GM23338 (cell line): Measurements from ENCODE around the gene STAB2. TPM values are rescaled to one million over a fixed set of nuclear protein-coding genes. Genes with fewer than 3 reads are reported as not detected.

Experiments
- ATAC-seq: fragments of 200-7000 bp; cut with Tn5 transposase; 3 replicates; pipeline ENCODE4 v1.9.1; 2020
- DNase-seq: peaks from one replicate; pipeline ENCODE4 v3.0.0-alpha.2; 2015; ENCODE audit warnings: low spot score
- H2AFZ ChIP-seq: fragments of 200-600 bp; sonication (generic); 2 replicates; pipeline ENCODE4 v1.8.0; 2016; ENCODE audit warnings: antibody characterized with exemption, mild to moderate bottlenecking, moderate library complexity
- H3F3A ChIP-seq: fragments of 200-600 bp; sonication (generic); replicated peaks from 2 replicates; pipeline ENCODE4 v1.8.0; 2017; ENCODE audit warnings: antibody characterized with exemption, mixed run types, low read depth
- H3K27ac ChIP-seq: fragments of 200-600 bp; sonication (generic); 2 replicates; pipeline ENCODE4 v1.6.1; 2016; ENCODE audit warnings: low read depth
- H3K27me3 ChIP-seq: fragments of 200-600 bp; sonication (generic); 2 replicates; pipeline ENCODE4 v1.8.0; 2016; ENCODE audit warnings: mild to moderate bottlenecking, mixed run types, moderate library complexity; ENCODE audit not compliant: insufficient read depth
- H3K36me3 ChIP-seq: fragments of 200-600 bp; sonication (generic); 2 replicates; pipeline ENCODE4 v1.8.0; 2016; ENCODE audit warnings: mild to moderate bottlenecking; ENCODE audit not compliant: insufficient read depth
- H3K4me1 ChIP-seq: fragments of 200-600 bp; sonication (generic); 2 replicates; pipeline ENCODE4 v1.8.0; 2016; ENCODE audit warnings: mild to moderate bottlenecking, moderate library complexity; ENCODE audit not compliant: insufficient read depth
- H3K4me2 ChIP-seq: fragments of 200-600 bp; sonication (generic); 2 replicates; pipeline ENCODE4 v1.7.1; 2017; ENCODE audit warnings: mixed run types
- H3K4me3 ChIP-seq: fragments of 200-600 bp; sonication (generic); 2 replicates; pipeline ENCODE4 v1.6.1; 2016; ENCODE audit warnings: mixed run types
- H3K79me2 ChIP-seq: fragments of 200-600 bp; sonication (generic); replicated peaks from 2 replicates; pipeline ENCODE4 v1.8.0; 2017; ENCODE audit warnings: mild to moderate bottlenecking; ENCODE audit not compliant: insufficient read depth
- H3K9me2 ChIP-seq: fragments of 200-600 bp; sonication (generic); 2 replicates; pipeline ENCODE4 v1.8.0; 2017; ENCODE audit not compliant: insufficient read depth
- H4K20me1 ChIP-seq: fragments of 200-600 bp; sonication (generic); replicated peaks from 2 replicates; pipeline ENCODE4 v1.8.0; 2017; ENCODE audit warnings: mild to moderate bottlenecking; ENCODE audit not compliant: insufficient read depth
- H3K27ac Mint-ChIP-seq: 2 replicates; pipeline ENCODE4 v1.8.0; 2020; ENCODE audit warnings: inconsistent platforms, mild to moderate bottlenecking, moderate library complexity, mixed read lengths
- H3K27me3 Mint-ChIP-seq: 3 replicates; pipeline ENCODE4 v1.8.0; 2022; ENCODE audit warnings: low read depth, mild to moderate bottlenecking, moderate library complexity, mixed read lengths, inconsistent platforms; ENCODE audit not compliant: insufficient read depth, poor library complexity
- H3K36me3 Mint-ChIP-seq: 3 replicates; pipeline ENCODE4 v1.8.0; 2021; ENCODE audit warnings: low read depth, mild to moderate bottlenecking, inconsistent platforms, moderate library complexity, mixed read lengths
- H3K4me1 Mint-ChIP-seq: 3 replicates; pipeline ENCODE4 v1.8.0; 2020; ENCODE audit warnings: mild to moderate bottlenecking, inconsistent platforms, mixed read lengths
- H3K4me3 Mint-ChIP-seq: 3 replicates; pipeline ENCODE4 v1.8.0; 2021; ENCODE audit warnings: moderate library complexity, mild to moderate bottlenecking, inconsistent platforms, mixed read lengths
- H3K9me3 Mint-ChIP-seq: 3 replicates; pipeline ENCODE4 v1.8.0; 2020; ENCODE audit warnings: moderate library complexity, mild to moderate bottlenecking, inconsistent platforms, mixed read lengths
- EZH2 ChIP-seq: fragments of 200-600 bp; sonication (generic); IDR thresholded peaks from one replicate; pipeline ENCODE4 v1.8.0; 2017; ENCODE audit warnings: antibody characterized with exemption, mild to moderate bottlenecking, low read depth; ENCODE audit not compliant: unreplicated experiment
- JUNB ChIP-seq: IDR thresholded peaks from one replicate; pipeline ENCODE4 v1.6.1; 2016; ENCODE audit warnings: antibody characterized with exemption; ENCODE audit not compliant: unreplicated experiment
- NANOG ChIP-seq: IDR thresholded peaks from 2 replicates; pipeline ENCODE4 v1.6.1; 2016; ENCODE audit warnings: antibody characterized with exemption, borderline replicate concordance
- POLR2AphosphoS5 ChIP-seq: IDR thresholded peaks from 2 replicates; pipeline ENCODE4 v1.6.1; 2016; ENCODE audit warnings: antibody characterized with exemption, low read depth
- STAT1 ChIP-seq: IDR thresholded peaks from one replicate; pipeline ENCODE4 v1.6.1; 2016; ENCODE audit warnings: antibody characterized with exemption; ENCODE audit not compliant: unreplicated experiment
- ZNF331 ChIP-seq: fragments of 250-450 bp; sonication (Bioruptor Pico); IDR thresholded peaks from 2 replicates; pipeline ENCODE4 v1.5.0; 2020; ENCODE audit warnings: low read depth, mild to moderate bottlenecking, moderate library complexity
- polyA plus RNA-seq: library from polyadenylated mRNA; unstranded; fragments of >200 nt; fragmentation: Nextera tagmentation; extraction: Ambion mirVana; gene quantifications from 2 replicates; pipeline ENCODE4 v1.2.1, GENCODE V29; 2016
- total RNA-seq: library from RNA; depleted of rRNA; stranded (reverse); fragments of >200 nt; shearing (Covaris generic); gene quantifications from 2 replicates; pipeline ENCODE4 v1.2.3, GENCODE V29; 2014
- TF ChIP-seq, protein P1 (sequence below): fragments of 250-450 bp; sonication (Bioruptor Pico); IDR thresholded peaks from 2 replicates; pipeline ENCODE4 v1.5.0; 2020; ENCODE audit warnings: mild to moderate bottlenecking, moderate library complexity
- TF ChIP-seq, protein P2 (sequence below): IDR thresholded peaks from one replicate; pipeline ENCODE4 v1.6.1; 2018; ENCODE audit warnings: antibody characterized with exemption; ENCODE audit not compliant: unreplicated experiment

Gene STAB2
- total and polyA plus RNA-seq, 2 experiments from 2014 or later = 0.14 TPM; not detected in 1

DNA sequence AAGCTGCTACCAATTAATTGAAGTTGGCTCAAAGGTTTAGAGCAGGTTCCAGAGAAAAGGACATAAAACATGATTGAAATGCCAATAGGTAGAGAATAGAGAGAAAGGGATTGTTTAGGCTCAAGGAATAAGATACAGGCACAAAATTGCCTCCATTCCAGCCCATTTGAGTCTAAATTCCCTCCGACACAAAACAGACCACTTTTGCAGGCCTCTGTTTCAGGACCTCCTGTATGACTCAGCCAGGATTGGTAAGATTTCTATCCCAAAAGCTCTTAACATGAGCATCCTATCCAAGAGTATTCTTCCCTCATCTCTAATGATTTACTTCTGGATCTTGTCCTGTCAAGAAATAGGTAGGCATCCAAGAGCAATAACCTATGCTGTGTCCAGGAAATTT, 123.5 kb downstream of the STAB2 start:
- Mint-ChIP-seq H3K27me3 (peaks cover 5% of the 10 kb centered on the region), H3K4me1 (no peaks in the 10 kb centered on the region), H3K4me3 (no peak overlapping the region), H3K9me3 (no peaks in the 10 kb centered on the region; the same call in 2 of the 3 replicates), H3K27ac (no peak overlapping the region), H3K36me3 (no peaks in the 10 kb centered on the region)
- Histone ChIP-seq H3K79me2 (no peaks in the 10 kb centered on the region), H3K27ac (no peak overlapping the region), H3K4me1 (no peaks in the 10 kb centered on the region), H3F3A (no peaks in the 10 kb centered on the region), H3K36me3 (no peaks in the 10 kb centered on the region), H3K9me2 (0 out of 2 replicates have a peak, but pooled peaks cover 4% of the 10 kb centered on the region), H2AFZ (no peak overlapping the region), H3K4me3 (no peak overlapping the region), H3K27me3 (no peaks in the 10 kb centered on the region), H4K20me1 (no peaks in the 10 kb centered on the region), H3K4me2 (no peak overlapping the region)
- TF ChIP-seq, protein P1, sequence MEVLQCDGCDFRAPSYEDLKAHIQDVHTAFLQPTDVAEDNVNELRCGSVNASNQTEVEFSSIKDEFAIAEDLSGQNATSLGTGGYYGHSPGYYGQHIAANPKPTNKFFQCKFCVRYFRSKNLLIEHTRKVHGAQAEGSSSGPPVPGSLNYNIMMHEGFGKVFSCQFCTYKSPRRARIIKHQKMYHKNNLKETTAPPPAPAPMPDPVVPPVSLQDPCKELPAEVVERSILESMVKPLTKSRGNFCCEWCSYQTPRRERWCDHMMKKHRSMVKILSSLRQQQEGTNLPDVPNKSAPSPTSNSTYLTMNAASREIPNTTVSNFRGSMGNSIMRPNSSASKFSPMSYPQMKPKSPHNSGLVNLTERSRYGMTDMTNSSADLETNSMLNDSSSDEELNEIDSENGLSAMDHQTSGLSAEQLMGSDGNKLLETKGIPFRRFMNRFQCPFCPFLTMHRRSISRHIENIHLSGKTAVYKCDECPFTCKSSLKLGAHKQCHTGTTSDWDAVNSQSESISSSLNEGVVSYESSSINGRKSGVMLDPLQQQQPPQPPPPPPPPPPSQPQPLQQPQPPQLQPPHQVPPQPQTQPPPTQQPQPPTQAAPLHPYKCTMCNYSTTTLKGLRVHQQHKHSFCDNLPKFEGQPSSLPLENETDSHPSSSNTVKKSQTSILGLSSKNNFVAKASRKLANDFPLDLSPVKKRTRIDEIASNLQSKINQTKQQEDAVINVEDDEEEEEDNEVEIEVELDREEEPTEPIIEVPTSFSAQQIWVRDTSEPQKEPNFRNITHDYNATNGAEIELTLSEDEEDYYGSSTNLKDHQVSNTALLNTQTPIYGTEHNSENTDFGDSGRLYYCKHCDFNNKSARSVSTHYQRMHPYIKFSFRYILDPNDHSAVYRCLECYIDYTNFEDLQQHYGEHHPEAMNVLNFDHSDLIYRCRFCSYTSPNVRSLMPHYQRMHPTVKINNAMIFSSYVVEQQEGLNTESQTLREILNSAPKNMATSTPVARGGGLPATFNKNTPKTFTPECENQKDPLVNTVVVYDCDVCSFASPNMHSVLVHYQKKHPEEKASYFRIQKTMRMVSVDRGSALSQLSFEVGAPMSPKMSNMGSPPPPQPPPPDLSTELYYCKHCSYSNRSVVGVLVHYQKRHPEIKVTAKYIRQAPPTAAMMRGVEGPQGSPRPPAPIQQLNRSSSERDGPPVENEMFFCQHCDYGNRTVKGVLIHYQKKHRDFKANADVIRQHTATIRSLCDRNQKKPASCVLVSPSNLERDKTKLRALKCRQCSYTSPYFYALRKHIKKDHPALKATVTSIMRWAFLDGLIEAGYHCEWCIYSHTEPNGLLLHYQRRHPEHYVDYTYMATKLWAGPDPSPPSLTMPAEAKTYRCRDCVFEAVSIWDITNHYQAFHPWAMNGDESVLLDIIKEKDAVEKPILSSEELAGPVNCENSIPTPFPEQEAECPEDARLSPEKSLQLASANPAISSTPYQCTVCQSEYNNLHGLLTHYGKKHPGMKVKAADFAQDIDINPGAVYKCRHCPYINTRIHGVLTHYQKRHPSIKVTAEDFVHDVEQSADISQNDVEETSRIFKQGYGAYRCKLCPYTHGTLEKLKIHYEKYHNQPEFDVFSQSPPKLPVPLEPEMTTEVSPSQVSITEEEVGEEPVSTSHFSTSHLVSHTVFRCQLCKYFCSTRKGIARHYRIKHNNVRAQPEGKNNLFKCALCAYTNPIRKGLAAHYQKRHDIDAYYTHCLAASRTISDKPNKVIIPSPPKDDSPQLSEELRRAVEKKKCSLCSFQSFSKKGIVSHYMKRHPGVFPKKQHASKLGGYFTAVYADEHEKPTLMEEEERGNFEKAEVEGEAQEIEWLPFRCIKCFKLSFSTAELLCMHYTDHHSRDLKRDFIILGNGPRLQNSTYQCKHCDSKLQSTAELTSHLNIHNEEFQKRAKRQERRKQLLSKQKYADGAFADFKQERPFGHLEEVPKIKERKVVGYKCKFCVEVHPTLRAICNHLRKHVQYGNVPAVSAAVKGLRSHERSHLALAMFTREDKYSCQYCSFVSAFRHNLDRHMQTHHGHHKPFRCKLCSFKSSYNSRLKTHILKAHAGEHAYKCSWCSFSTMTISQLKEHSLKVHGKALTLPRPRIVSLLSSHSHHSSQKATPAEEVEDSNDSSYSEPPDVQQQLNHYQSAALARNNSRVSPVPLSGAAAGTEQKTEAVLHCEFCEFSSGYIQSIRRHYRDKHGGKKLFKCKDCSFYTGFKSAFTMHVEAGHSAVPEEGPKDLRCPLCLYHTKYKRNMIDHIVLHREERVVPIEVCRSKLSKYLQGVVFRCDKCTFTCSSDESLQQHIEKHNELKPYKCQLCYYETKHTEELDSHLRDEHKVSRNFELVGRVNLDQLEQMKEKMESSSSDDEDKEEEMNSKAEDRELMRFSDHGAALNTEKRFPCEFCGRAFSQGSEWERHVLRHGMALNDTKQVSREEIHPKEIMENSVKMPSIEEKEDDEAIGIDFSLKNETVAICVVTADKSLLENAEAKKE (CRISPR knock-in tag) = no peak
- TF ChIP-seq EZH2 (no peak), POLR2AphosphoS5 (no peak), NANOG (no peak), ZNF331 (CRISPR knock-in tag) (no peak), JUNB (no peak), STAT1 (no peak)
- TF ChIP-seq, protein P2, sequence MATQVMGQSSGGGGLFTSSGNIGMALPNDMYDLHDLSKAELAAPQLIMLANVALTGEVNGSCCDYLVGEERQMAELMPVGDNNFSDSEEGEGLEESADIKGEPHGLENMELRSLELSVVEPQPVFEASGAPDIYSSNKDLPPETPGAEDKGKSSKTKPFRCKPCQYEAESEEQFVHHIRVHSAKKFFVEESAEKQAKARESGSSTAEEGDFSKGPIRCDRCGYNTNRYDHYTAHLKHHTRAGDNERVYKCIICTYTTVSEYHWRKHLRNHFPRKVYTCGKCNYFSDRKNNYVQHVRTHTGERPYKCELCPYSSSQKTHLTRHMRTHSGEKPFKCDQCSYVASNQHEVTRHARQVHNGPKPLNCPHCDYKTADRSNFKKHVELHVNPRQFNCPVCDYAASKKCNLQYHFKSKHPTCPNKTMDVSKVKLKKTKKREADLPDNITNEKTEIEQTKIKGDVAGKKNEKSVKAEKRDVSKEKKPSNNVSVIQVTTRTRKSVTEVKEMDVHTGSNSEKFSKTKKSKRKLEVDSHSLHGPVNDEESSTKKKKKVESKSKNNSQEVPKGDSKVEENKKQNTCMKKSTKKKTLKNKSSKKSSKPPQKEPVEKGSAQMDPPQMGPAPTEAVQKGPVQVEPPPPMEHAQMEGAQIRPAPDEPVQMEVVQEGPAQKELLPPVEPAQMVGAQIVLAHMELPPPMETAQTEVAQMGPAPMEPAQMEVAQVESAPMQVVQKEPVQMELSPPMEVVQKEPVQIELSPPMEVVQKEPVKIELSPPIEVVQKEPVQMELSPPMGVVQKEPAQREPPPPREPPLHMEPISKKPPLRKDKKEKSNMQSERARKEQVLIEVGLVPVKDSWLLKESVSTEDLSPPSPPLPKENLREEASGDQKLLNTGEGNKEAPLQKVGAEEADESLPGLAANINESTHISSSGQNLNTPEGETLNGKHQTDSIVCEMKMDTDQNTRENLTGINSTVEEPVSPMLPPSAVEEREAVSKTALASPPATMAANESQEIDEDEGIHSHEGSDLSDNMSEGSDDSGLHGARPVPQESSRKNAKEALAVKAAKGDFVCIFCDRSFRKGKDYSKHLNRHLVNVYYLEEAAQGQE = no peak
- ATAC-seq (no peak), DNase-seq (no peak)
